ENCODE results near the gene DNTT. TPM values are rescaled to one million over a fixed set of nuclear protein-coding genes. Genes with fewer than 3 reads are reported as not detected.

The DNTT gene
- total RNA-seq, 3 donors from 2014 or later = not detected

DNA sequence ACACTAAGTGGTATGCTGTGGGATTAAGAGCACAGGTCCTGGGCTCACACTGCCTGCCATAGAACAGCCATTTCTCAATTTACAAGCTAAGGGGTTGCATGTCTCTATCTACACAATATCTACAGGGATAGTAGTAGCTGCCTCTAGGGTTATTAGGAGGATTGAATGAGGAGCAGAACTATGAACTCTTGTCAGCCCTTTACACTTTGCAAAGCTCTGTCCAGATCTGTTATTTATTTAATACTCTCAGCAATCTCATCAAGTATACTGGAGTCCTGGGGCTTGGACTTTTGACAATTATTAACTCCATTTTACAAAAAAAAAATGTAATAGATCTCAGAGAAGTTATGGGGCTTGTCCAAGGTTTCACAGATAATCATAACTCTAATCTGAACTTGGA, 47.8 kb downstream of the DNTT start:
- Histone ChIP-seq H3K4me3 (no peak overlapping the region), H3K4me1 (no peaks in the 10 kb centered on the region), H3K27me3 (peaks cover 0 to 13% of the 10 kb centered on the region in 2 donors), H3K27ac (no peak overlapping the region), H3K9me3 (no peaks in the 10 kb centered on the region), H3K36me3 (no peaks in the 10 kb centered on the region)
- intact Hi-C loops (cut with DNase I; ENCODE audit: low total_unique reads) = no loop called here
- TF ChIP-seq POLR2A (IDR thresholded peaks at IDR 0.05) (no peak), POLR2AphosphoS5 (IDR thresholded peaks at IDR 0.05) (no peak)
- TF ChIP-seq, protein P1, sequence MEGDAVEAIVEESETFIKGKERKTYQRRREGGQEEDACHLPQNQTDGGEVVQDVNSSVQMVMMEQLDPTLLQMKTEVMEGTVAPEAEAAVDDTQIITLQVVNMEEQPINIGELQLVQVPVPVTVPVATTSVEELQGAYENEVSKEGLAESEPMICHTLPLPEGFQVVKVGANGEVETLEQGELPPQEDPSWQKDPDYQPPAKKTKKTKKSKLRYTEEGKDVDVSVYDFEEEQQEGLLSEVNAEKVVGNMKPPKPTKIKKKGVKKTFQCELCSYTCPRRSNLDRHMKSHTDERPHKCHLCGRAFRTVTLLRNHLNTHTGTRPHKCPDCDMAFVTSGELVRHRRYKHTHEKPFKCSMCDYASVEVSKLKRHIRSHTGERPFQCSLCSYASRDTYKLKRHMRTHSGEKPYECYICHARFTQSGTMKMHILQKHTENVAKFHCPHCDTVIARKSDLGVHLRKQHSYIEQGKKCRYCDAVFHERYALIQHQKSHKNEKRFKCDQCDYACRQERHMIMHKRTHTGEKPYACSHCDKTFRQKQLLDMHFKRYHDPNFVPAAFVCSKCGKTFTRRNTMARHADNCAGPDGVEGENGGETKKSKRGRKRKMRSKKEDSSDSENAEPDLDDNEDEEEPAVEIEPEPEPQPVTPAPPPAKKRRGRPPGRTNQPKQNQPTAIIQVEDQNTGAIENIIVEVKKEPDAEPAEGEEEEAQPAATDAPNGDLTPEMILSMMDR (IDR thresholded peaks at IDR 0.05) = no peak
- DNase-seq (ENCODE audit: low spot score in 2 of 2) = no peak

DNA sequence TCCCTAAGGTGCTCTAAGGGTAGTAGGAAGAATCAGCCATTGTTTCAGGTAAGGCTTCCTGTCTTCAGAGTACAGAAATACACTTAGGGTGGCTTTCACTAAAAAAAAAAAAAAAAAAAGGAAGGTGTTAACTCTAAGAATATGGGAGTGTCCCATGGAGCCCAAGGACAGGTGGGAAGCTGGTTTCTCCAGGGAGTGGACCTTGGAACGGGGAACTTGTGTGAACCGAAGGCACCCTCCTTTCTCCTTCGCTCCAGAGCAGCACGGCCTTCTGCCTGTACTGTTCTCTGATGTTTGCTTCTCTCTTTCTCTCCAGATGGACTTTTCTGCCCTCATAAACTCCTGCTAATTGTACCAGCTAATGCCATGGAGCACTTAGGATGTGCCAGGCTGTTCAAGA, 48.3 kb downstream of the DNTT start:
- Histone ChIP-seq H3K36me3 (no peaks in the 10 kb centered on the region), H3K4me1 (no peaks in the 10 kb centered on the region), H3K4me3 (no peak overlapping the region), H3K9me3 (no peaks in the 10 kb centered on the region), H3K27me3 (peaks cover 0 to 13% of the 10 kb centered on the region in 2 donors), H3K27ac (no peak overlapping the region)
- TF ChIP-seq POLR2A (IDR thresholded peaks at IDR 0.05) (no peak), POLR2AphosphoS5 (IDR thresholded peaks at IDR 0.05) (no peak)
- TF ChIP-seq, protein P1 (IDR thresholded peaks at IDR 0.05) = no peak
- intact Hi-C loops (cut with DNase I; ENCODE audit: low total_unique reads) = no loop called here
- DNase-seq (ENCODE audit: low spot score in 2 of 2) = no peak

DNA sequence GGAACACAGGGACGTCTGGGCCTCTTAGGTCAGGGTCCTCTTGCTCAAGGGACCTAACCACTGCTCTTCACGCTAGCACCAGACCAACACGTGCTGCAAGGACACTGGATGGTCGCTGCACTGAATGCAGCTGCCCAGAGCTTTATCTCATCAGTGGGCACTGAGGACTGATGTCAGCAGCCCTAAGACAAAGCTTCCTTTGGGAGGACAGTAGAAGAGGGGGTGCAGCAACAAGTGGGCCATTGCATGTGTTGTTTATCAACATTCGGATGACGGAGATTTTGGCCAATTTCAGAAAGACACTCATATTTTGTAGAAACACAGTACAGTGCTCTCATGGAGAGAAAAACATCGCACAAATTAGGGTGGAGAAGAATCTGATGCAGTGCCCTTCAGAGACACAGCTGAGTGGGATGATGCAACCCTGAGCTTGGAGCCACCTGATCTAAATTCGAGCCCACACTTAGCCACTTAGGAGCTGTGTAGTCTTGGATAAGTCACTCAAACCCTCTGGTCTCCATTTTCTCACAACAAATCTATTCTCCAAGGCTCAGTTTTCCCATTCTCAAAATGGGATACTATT, 52.9 kb downstream of the DNTT start:
- DNase-seq (ENCODE audit: low spot score in 2 of 2) = no peak
- no peaks in the 10 kb centered on the region for H3K4me1 ChIP-seq
- no peak overlapping the region for H3K27ac ChIP-seq

DNA sequence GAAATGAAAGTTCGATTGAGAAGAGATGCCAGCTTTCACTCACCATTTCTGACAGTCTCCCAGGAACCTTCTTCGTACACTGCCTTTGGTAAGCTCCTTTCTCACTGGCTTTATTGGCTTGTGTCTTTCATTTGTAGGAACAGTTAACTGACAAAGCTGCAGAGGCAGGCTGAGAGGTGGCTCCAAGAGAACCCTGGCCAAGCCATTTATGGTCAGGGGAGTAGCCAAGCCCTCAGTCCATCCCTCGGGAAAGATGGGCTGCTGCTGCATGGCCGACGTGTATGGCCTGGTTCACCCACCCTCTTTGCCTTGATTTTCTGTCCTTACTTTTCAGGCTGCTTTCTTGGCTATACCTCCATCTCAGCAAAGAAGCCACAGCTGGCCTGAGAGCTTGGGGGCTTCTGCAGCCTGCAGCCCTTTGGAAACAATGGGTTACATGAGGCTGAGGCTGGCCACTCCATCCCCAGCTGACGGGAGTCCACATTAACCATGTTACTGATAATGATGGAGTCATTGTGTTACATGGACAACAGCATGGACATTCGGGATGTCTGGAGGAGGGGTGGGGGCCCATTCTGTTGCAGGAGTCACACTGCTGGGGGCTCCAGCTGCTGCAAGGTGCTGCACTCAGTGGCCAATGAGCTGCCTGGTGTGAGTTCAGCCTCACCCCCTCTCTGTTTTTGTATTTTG, 54.8 kb downstream of the DNTT start, which contains the start of gene OPALIN:
TSS of gene OPALIN (minus strand) at position 152 of the 690 bp plus-strand sequence. CDS start at position 46, 106 bp downstream.
- no peak for DNase-seq (ENCODE audit: low spot score in 2 of 2)
- Histone ChIP-seq H3K36me3 (no peaks in the 10 kb centered on the region), H3K4me3 (no peak within 1 kb of the TSS), H3K4me1 (no peaks in the 10 kb centered on the region), H3K9me3 (no peaks in the 10 kb centered on the region), H3K27me3 (peaks cover 0 to 13% of the 10 kb centered on the region in 2 donors), H3K27ac (no peak within 1 kb of the TSS)
- TF ChIP-seq, protein P1 (IDR thresholded peaks at IDR 0.05) = no peak
- no peak for TF ChIP-seq POLR2AphosphoS5 (IDR thresholded peaks at IDR 0.05)
- TF ChIP-seq POLR2A (IDR thresholded peaks at IDR 0.05) = no peak
- intact Hi-C loops (cut with DNase I; ENCODE audit: low total_unique reads) = no loop called here

More for the DNA sequence above, 52.9 kb downstream of the DNTT start:
- no peaks in the 10 kb centered on the region for H3K9me3 ChIP-seq
- H3K36me3 ChIP-seq = no peaks in the 10 kb centered on the region
- intact Hi-C loops (cut with DNase I; ENCODE audit: low total_unique reads) = no loop called here
- H3K27me3 ChIP-seq = peaks cover 0 to 13% of the 10 kb centered on the region in 2 donors
- TF ChIP-seq, protein P1 (IDR thresholded peaks at IDR 0.05) = no peak
- TF ChIP-seq POLR2AphosphoS5 (IDR thresholded peaks at IDR 0.05) (no peak), POLR2A (IDR thresholded peaks at IDR 0.05) (no peak)
- H3K4me3 ChIP-seq = no peak overlapping the region

DNA sequence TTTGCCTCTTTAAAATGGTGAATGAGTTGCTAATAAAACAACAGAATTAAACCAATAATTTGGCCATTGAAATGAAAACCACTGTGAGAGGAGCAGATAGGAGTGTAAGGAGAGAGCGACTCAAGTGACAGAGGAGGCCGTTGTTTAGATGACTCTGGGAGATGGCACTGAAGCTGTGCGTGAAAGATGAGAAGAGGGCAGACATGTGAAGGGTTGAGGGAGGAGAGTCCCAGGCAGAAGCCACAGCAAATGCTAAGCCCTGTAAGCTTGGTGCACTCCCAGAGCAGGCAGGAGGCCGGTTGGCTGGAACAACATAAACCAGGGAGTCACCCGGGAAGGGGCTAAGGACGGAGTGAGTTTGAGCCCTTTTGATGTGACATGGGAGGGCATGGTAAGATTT, 55.4 kb downstream of the DNTT start:
- Histone ChIP-seq H3K4me1 (no peaks in the 10 kb centered on the region), H3K27ac (no peak overlapping the region), H3K9me3 (no peaks in the 10 kb centered on the region), H3K27me3 (peaks cover 0 to 13% of the 10 kb centered on the region in 2 donors), H3K4me3 (no peak overlapping the region), H3K36me3 (no peaks in the 10 kb centered on the region)
- no peak for DNase-seq (ENCODE audit: low spot score in 2 of 2)
- TF ChIP-seq, protein P1 (IDR thresholded peaks at IDR 0.05) = no peak
- TF ChIP-seq POLR2AphosphoS5 (IDR thresholded peaks at IDR 0.05) (no peak), POLR2A (IDR thresholded peaks at IDR 0.05) (no peak)
- intact Hi-C loops (cut with DNase I; ENCODE audit: low total_unique reads) = no loop called here

Measured in breast epithelium (tissue), 4 donors.